ENCODE measurements around the gene SDC1. TPM values are rescaled to one million over a fixed set of nuclear protein-coding genes. Genes with fewer than 3 reads are reported as not detected.

Gene SDC1
- total and polyA plus RNA-seq, 11 donors: 0.15 to 2.2 (median 0.36) TPM; not detected in 1

- intact Hi-C loops (cut with DNase I): no loop called here
- no peaks in the 10 kb centered on the region for H3K4me1 ChIP-seq
- no peaks in the 10 kb centered on the region for H3K27me3 ChIP-seq
- H3K36me3 ChIP-seq: no peaks in the 10 kb centered on the region
- H3K27ac ChIP-seq: no peak overlapping the region
- DNase-seq (no peak), ATAC-seq (no peak)
- WGBS, 4 donors: 84 to 93% (median 92%) methylated on average over 7 to 9 of the region's 9 CpGs
- H3K4me3 ChIP-seq: no peak overlapping the region
- H3K9me3 ChIP-seq: no peaks in the 10 kb centered on the region
- TF ChIP-seq CTCF (IDR thresholded peaks at IDR 0.05): no peak
These were observed 26.9 kb downstream of the SDC1 start for GRCh38 chr2:20198001-20198400.

- H3K9me3 ChIP-seq: no peaks in the 10 kb centered on the region
- DNase-seq (no peak), ATAC-seq (no peak)
- 87 to 92% (median 92%) methylated on average over 9 of the region's 9 CpGs for WGBS, 4 donors
- intact Hi-C loops (cut with DNase I): no loop called here
- no peaks in the 10 kb centered on the region for H3K27me3 ChIP-seq
- H3K4me1 ChIP-seq: no peaks in the 10 kb centered on the region
- H3K27ac ChIP-seq: no peak overlapping the region
- no peak for TF ChIP-seq CTCF (IDR thresholded peaks at IDR 0.05)
- no peak for TF ChIP-seq POLR2A (IDR thresholded peaks at IDR 0.05)
- H3K36me3 ChIP-seq: no peaks in the 10 kb centered on the region
- no peak overlapping the region for H3K4me3 ChIP-seq
These were observed 27.7 kb downstream of the SDC1 start for GRCh38 chr2:20197192-20197591.

- no peaks in the 10 kb centered on the region for H3K9me3 ChIP-seq
- H3K27ac ChIP-seq: no peak overlapping the region
- TF ChIP-seq CTCF (IDR thresholded peaks at IDR 0.05) (no peak), POLR2A (IDR thresholded peaks at IDR 0.05) (no peak)
- ATAC-seq (no peak), DNase-seq (no peak)
- no peaks in the 10 kb centered on the region for H3K27me3 ChIP-seq
- 74 to 84% (median 80%) methylated on average over 13 to 16 of the region's 16 CpGs for WGBS, 4 donors
- intact Hi-C loops (cut with DNase I): no loop called here
- H3K4me3 ChIP-seq: no peak overlapping the region
- no peaks in the 10 kb centered on the region for H3K36me3 ChIP-seq
- no peaks in the 10 kb centered on the region for H3K4me1 ChIP-seq
These were observed 28.2 kb downstream of the SDC1 start for GRCh38 chr2:20196657-20197161.

GRCh38 chr2:20196053-20196656, 28.8 kb downstream of the SDC1 start:
- H3K4me3 ChIP-seq: no peak overlapping the region
- no peaks in the 10 kb centered on the region for H3K4me1 ChIP-seq
- no peaks in the 10 kb centered on the region for H3K27me3 ChIP-seq
- ATAC-seq (no peak), DNase-seq (no peak)
- intact Hi-C loops (cut with DNase I): no loop called here
- H3K9me3 ChIP-seq: no peaks in the 10 kb centered on the region
- 89 to 94% (median 91%) methylated on average over 7 of the region's 7 CpGs for WGBS, 4 donors
- no peak for TF ChIP-seq POLR2A (IDR thresholded peaks at IDR 0.05)
- no peak for TF ChIP-seq CTCF (IDR thresholded peaks at IDR 0.05)
- H3K36me3 ChIP-seq: no peaks in the 10 kb centered on the region
- no peak overlapping the region for H3K27ac ChIP-seq
